SK-N-SH treated with all-trans-retinoic acid at 6 μM for 48 hours (cell line): ENCODE measurements around the gene ILF3.

Experiments used
- ATAC-seq: fragments of 200-7000 bp; cut with Tn5 transposase; 3 replicates; pipeline ENCODE4 v1.9.1; 2020; ENCODE audit warnings: mild to moderate bottlenecking, moderate library complexity
- ARNTL ChIP-seq: fragments of 450-650 bp; formaldehyde crosslinking; IDR thresholded peaks from 2 replicates; pipeline ENCODE4 v1.5.0; 2020; ENCODE audit warnings: low read depth, mild to moderate bottlenecking, moderate library complexity, borderline replicate concordance
- BACH2 ChIP-seq: fragments of 250-450 bp; sonication (Bioruptor Pico); IDR thresholded peaks from 2 replicates; pipeline ENCODE4 v1.9.0; 2021; ENCODE audit warnings: mild to moderate bottlenecking, borderline replicate concordance
- CSDC2 ChIP-seq: fragments of 250-450 bp; sonication (Bioruptor Pico); IDR thresholded peaks from 2 replicates; pipeline ENCODE4 v1.5.0; 2020; ENCODE audit warnings: mild to moderate bottlenecking, moderate library complexity
- ESRRG ChIP-seq: fragments of 250-450 bp; sonication (Bioruptor Pico); IDR thresholded peaks from 2 replicates; pipeline ENCODE4 v1.6.1; 2021; ENCODE audit warnings: mild to moderate bottlenecking
- GLIS3 ChIP-seq: fragments of 250-450 bp; sonication (Bioruptor Pico); IDR thresholded peaks from 2 replicates; pipeline ENCODE4 v1.5.0; 2020; ENCODE audit warnings: mild to moderate bottlenecking, moderate library complexity
- PPARA ChIP-seq: fragments of 250-450 bp; sonication (Bioruptor Pico); IDR thresholded peaks from 2 replicates; pipeline ENCODE4 v1.5.0; 2020; ENCODE audit warnings: mild to moderate bottlenecking, borderline replicate concordance
- RARB ChIP-seq: fragments of 250-450 bp; sonication (Bioruptor Pico); IDR thresholded peaks from 2 replicates; pipeline ENCODE4 v1.8.0; 2021; ENCODE audit warnings: mild to moderate bottlenecking, moderate library complexity
- SNAI2 ChIP-seq: fragments of 250-450 bp; sonication (Bioruptor Pico); IDR thresholded peaks from 2 replicates; pipeline ENCODE4 v1.5.0; 2020; ENCODE audit warnings: mild to moderate bottlenecking, moderate library complexity
- TCF4 ChIP-seq: fragments of 250-450 bp; sonication (Bioruptor Pico); IDR thresholded peaks from 2 replicates; pipeline ENCODE4 v1.8.0; 2021; ENCODE audit warnings: mild to moderate bottlenecking, moderate library complexity, borderline replicate concordance
- TOX ChIP-seq: fragments of 250-450 bp; sonication (Bioruptor Pico); IDR thresholded peaks from 2 replicates; pipeline ENCODE4 v1.8.0; 2021; ENCODE audit warnings: mild to moderate bottlenecking, moderate library complexity, borderline replicate concordance
- ZC3H10 ChIP-seq: fragments of 250-450 bp; sonication (Bioruptor Pico); IDR thresholded peaks from 2 replicates; pipeline ENCODE4 v1.5.1; 2021; ENCODE audit warnings: mild to moderate bottlenecking, moderate library complexity
- ZFP3 ChIP-seq: fragments of 250-450 bp; sonication (Bioruptor Pico); IDR thresholded peaks from 2 replicates; pipeline ENCODE4 v1.5.0; 2020; ENCODE audit warnings: mild to moderate bottlenecking, moderate library complexity
- ZFP30 ChIP-seq: fragments of 450-650 bp; formaldehyde crosslinking; IDR thresholded peaks from 2 replicates; pipeline ENCODE4 v1.5.0; 2022; ENCODE audit warnings: mild to moderate bottlenecking, moderate library complexity
- ZNF565 ChIP-seq: fragments of 450-650 bp; formaldehyde crosslinking; conservative IDR thresholded peaks from 2 replicates; pipeline ENCODE4 v1.5.0; 2020; ENCODE audit warnings: low read depth, mild to moderate bottlenecking, moderate library complexity
- ZNF70 ChIP-seq: fragments of 450-650 bp; formaldehyde crosslinking; IDR thresholded peaks from 2 replicates; pipeline ENCODE4 v1.5.0; 2020; ENCODE audit warnings: mild to moderate bottlenecking, moderate library complexity
- ZNF8 ChIP-seq: fragments of 450-650 bp; formaldehyde crosslinking; IDR thresholded peaks from 2 replicates; pipeline ENCODE4 v1.5.0; 2020; ENCODE audit warnings: mild to moderate bottlenecking, moderate library complexity
- TF ChIP-seq, protein P1 (sequence below): fragments of 250-450 bp; sonication (Bioruptor Pico); IDR thresholded peaks from 2 replicates; pipeline ENCODE4 v1.8.0; 2020; ENCODE audit warnings: mild to moderate bottlenecking, moderate library complexity, borderline replicate concordance
- TF ChIP-seq, protein P2 (sequence below): fragments of 250-450 bp; sonication (Bioruptor Pico); IDR thresholded peaks from 2 replicates; pipeline ENCODE4 v1.8.0; 2021; ENCODE audit warnings: low read depth, mild to moderate bottlenecking, moderate library complexity, borderline replicate concordance
- TF ChIP-seq, protein P3 (sequence below): fragments of 250-450 bp; sonication (Bioruptor Pico); IDR thresholded peaks from 2 replicates; pipeline ENCODE4 v1.5.1; 2020; ENCODE audit warnings: low read depth, mild to moderate bottlenecking, moderate library complexity
- TF ChIP-seq, protein P4 (sequence below): fragments of 250-450 bp; sonication (Bioruptor Pico); IDR thresholded peaks from 2 replicates; pipeline ENCODE4 v1.5.1; 2021; ENCODE audit warnings: mild to moderate bottlenecking, moderate library complexity

Gene ILF3

DNA sequence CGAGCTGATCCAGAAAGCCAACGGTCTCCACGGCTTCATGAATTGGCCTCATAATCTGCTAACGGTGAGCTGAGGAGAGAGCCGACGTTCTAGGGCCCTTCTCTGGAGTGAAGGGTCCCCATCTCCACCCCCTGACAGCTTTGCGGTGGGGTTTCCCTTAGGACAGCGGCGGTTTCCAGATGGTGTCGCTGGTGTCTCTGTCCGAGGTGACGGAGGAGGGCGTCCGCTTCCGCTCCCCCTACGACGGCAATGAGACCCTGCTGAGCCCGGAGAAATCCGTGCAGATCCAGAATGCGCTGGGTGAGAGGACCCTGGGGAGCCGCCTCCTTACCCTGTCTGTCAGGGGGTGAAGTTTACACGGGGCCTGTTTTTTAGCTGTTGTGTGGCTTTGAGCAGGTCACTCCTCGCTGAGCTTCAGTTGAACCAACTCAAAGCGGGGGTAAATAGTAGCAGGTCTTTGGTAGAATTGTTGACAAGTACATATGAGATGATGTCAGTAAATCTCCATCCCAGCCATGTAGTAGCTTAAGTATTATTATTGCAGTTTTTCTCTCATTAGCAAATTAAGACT, 47.9 kb downstream of the ILF3 start:
- peak; percentile 48 for ATAC-seq
- TF ChIP-seq TCF4, result no peak
- TF ChIP-seq, protein P1, sequence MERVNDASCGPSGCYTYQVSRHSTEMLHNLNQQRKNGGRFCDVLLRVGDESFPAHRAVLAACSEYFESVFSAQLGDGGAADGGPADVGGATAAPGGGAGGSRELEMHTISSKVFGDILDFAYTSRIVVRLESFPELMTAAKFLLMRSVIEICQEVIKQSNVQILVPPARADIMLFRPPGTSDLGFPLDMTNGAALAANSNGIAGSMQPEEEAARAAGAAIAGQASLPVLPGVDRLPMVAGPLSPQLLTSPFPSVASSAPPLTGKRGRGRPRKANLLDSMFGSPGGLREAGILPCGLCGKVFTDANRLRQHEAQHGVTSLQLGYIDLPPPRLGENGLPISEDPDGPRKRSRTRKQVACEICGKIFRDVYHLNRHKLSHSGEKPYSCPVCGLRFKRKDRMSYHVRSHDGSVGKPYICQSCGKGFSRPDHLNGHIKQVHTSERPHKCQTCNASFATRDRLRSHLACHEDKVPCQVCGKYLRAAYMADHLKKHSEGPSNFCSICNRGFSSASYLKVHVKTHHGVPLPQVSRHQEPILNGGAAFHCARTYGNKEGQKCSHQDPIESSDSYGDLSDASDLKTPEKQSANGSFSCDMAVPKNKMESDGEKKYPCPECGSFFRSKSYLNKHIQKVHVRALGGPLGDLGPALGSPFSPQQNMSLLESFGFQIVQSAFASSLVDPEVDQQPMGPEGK (CRISPR knock-in tag), result no peak
- TF ChIP-seq GLIS3 (CRISPR knock-in tag), result no peak
- no peak for TF ChIP-seq TOX (CRISPR knock-in tag)
- TF ChIP-seq ESRRG (CRISPR knock-in tag), result no peak
- no peak for TF ChIP-seq ZFP30
- TF ChIP-seq SNAI2 (CRISPR knock-in tag), result no peak

DNA sequence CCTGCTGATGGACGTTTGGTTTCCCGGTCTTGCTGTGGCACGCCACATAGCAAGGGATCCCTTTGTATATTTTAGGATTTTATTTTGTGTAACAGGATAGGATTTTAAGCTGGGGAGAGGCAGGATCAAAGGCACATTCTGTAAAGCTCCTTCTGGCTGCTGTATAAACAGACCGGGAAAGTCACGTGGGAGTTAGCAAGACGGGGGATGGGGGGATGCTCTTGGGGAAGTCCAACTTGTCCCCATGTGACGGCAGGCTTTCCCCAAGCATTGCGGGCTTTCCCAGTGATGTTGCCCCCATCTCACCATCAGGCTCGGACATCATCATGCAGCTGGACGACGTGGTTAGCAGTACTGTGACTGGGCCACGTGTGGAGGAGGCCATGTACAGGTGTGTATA, 52.8 kb downstream of the ILF3 start:
- TF ChIP-seq ARNTL (no peak), ZNF70 (CRISPR knock-in tag) (no peak), ZFP30 (no peak), ESRRG (CRISPR knock-in tag) (no peak), TOX (CRISPR knock-in tag) (no peak), ZC3H10 (CRISPR knock-in tag) (no peak), BACH2 (no peak), CSDC2 (CRISPR knock-in tag) (no peak), RARB (CRISPR knock-in tag) (no peak), TCF4 (no peak)
- TF ChIP-seq, protein P2, sequence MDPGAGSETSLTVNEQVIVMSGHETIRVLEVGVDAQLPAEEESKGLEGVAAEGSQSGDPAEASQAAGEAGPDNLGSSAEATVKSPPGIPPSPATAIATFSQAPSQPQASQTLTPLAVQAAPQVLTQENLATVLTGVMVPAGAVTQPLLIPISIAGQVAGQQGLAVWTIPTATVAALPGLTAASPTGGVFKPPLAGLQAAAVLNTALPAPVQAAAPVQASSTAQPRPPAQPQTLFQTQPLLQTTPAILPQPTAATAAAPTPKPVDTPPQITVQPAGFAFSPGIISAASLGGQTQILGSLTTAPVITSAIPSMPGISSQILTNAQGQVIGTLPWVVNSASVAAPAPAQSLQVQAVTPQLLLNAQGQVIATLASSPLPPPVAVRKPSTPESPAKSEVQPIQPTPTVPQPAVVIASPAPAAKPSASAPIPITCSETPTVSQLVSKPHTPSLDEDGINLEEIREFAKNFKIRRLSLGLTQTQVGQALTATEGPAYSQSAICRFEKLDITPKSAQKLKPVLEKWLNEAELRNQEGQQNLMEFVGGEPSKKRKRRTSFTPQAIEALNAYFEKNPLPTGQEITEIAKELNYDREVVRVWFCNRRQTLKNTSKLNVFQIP (CRISPR knock-in tag), result no peak
- TF ChIP-seq, protein P1 (CRISPR knock-in tag), result no peak
- no peak for ATAC-seq

DNA sequence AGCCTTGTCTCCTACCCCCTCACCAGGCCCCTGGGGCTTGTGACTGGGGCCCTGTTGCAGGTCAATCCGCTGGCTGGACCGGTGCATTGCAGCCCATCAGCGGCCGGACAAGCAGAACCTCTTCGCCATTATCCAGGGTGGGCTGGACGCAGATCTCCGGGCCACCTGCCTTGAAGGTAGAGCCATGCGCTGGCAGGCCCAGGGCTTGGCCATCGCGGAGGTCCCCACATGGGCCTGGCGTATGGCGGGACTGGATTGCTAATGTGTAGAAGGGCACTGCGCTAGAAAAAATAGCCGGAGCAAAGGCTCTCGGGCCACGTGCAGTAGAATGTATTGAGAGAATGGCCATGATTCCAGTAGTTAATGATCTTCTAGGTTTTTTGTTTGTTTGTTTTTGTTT, 53.3 kb downstream of the ILF3 start:
- TF ChIP-seq PPARA (CRISPR knock-in tag), result no peak
- TF ChIP-seq RARB (CRISPR knock-in tag), result no peak
- no peak for TF ChIP-seq CSDC2 (CRISPR knock-in tag)
- TF ChIP-seq, all 23 proteins: peak for 0
- ATAC-seq, result no peak

DNA sequence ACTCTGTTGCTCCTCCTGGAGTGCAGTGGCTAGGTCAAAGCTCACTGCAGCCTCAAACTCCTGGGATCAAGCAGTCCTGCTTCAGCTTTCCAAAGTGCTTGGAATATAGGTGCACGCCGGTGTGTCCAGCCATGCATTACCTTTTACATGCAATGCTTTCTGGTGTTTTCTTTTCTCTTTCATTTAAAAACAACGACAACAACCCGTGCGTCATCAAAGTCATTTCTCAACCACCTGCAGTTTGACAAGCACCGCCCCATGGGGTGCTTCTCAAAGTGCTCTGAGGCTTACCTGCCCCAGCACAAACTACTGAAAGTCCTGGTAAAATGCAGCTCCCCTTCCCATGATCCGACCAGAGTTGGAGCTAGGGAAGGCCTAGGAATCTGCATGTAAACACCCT, 54.1 kb downstream of the ILF3 start:
- ATAC-seq, result no peak
- TF ChIP-seq TOX (CRISPR knock-in tag) (no peak), ZNF565 (CRISPR knock-in tag) (no peak)
- TF ChIP-seq, protein P3, sequence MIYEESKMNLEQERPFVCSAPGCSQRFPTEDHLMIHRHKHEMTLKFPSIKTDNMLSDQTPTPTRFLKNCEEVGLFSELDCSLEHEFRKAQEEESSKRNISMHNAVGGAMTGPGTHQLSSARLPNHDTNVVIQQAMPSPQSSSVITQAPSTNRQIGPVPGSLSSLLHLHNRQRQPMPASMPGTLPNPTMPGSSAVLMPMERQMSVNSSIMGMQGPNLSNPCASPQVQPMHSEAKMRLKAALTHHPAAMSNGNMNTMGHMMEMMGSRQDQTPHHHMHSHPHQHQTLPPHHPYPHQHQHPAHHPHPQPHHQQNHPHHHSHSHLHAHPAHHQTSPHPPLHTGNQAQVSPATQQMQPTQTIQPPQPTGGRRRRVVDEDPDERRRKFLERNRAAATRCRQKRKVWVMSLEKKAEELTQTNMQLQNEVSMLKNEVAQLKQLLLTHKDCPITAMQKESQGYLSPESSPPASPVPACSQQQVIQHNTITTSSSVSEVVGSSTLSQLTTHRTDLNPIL (CRISPR knock-in tag), result no peak

DNA sequence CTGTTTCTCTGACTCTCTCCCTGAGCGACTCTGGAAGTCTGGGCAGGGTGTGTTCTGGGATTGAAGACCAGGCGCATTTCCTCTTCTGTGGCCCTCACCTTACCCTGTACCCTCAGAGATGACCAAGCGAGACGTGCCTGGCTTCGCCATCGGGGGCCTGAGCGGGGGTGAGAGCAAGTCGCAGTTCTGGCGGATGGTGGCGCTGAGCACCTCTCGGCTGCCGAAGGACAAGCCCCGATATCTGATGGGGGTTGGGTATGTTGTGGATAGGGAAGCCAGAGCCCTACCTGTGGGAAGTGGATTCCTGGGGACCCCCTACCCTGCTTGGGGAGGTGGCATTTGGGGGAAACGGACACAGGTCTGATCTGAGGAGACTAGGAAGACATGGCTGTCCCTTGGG, 57.9 kb downstream of the ILF3 start:
- TF ChIP-seq ZC3H10 (CRISPR knock-in tag) (no peak), ZFP3 (no peak), BACH2 (no peak), ZNF8 (CRISPR knock-in tag) (no peak), RARB (CRISPR knock-in tag) (no peak), ZFP30 (no peak), ESRRG (CRISPR knock-in tag) (no peak), TCF4 (no peak), TOX (CRISPR knock-in tag) (no peak), GLIS3 (CRISPR knock-in tag) (no peak)
- TF ChIP-seq, protein P2 (CRISPR knock-in tag), result no peak
- TF ChIP-seq, protein P1 (CRISPR knock-in tag), result no peak
- TF ChIP-seq, protein P4, sequence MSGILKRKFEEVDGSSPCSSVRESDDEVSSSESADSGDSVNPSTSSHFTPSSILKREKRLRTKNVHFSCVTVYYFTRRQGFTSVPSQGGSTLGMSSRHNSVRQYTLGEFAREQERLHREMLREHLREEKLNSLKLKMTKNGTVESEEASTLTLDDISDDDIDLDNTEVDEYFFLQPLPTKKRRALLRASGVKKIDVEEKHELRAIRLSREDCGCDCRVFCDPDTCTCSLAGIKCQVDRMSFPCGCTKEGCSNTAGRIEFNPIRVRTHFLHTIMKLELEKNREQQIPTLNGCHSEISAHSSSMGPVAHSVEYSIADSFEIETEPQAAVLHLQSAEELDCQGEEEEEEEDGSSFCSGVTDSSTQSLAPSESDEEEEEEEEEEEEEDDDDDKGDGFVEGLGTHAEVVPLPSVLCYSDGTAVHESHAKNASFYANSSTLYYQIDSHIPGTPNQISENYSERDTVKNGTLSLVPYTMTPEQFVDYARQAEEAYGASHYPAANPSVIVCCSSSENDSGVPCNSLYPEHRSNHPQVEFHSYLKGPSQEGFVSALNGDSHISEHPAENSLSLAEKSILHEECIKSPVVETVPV, result no peak
- TF ChIP-seq, all 23 proteins: peak for 0
- ATAC-seq, result no peak
